Measurements from ENCODE around the gene SOHLH1.

Gene SOHLH1

GRCh38 chr9:135659252-135659651 lies 40.0 kb downstream of the SOHLH1 start:
- DNase-seq (ENCODE audit: low read depth), result no peak

DNA sequence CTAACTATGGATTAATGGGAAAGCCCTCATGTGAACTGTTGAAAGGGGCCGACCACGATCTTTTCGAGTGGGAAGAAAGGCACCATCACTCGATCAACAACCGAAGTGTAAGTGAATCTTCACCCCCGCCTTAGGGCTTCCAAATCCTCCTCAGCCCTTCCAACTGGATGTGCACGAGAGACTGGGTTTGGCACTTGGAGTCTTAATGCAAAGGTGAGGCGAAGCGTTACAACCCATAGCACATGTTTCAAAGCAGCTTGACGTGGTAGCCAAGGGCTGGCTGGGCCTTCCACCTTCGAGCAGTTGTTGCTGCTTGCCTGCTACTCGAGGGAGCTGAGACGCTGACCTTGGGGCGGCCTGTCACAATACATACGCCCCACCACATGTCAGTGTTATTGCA lies 41.9 kb downstream of the SOHLH1 start:
- DNase-seq (ENCODE audit: low read depth), result no peak

DNA sequence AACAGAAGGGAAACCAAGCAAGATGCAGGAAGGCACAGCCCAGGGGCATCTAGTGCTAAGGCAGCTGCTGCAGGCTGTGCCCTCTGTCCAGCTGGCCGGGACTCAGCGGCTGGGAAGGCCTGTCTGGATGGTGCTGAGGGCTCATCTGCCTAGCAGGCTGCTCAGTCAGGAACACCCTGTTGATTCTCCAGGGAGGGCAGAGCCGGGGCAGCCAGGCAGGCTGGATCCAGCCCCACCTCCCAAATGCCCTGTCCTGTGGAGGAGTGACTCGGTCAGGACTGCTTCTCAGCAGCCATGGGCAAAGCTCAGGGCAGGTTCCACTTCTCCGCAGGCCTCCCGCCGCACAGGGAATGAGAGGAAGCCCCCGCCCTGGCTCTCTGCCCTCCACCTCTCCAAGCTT lies 44.0 kb downstream of the SOHLH1 start:
- no peak for DNase-seq (ENCODE audit: low read depth)

GRCh38 chr9:135650408-135650807 lies 48.9 kb downstream of the SOHLH1 start:
- no peak for DNase-seq (ENCODE audit: low read depth)

DNA sequence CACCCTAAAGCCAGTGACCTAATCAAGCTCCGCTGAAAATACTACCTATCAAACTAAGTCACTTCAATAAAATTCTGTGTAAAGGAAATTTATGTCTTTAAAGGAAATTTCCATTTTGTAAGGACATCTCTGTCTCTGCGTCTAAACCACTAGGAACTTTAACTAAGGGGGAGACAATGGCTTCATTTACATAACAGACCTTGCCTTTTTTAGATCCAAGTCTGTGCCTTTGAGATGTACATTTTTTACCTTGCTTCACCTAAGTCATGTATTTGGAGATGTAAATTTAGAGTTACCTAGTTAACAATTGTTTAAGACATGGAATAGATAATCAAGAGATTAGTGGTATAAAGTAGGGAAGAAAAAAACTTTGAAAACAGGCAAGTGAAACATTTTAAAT lies 49.8 kb downstream of the SOHLH1 start:
- DNase-seq (ENCODE audit: low read depth), result no peak

DNA sequence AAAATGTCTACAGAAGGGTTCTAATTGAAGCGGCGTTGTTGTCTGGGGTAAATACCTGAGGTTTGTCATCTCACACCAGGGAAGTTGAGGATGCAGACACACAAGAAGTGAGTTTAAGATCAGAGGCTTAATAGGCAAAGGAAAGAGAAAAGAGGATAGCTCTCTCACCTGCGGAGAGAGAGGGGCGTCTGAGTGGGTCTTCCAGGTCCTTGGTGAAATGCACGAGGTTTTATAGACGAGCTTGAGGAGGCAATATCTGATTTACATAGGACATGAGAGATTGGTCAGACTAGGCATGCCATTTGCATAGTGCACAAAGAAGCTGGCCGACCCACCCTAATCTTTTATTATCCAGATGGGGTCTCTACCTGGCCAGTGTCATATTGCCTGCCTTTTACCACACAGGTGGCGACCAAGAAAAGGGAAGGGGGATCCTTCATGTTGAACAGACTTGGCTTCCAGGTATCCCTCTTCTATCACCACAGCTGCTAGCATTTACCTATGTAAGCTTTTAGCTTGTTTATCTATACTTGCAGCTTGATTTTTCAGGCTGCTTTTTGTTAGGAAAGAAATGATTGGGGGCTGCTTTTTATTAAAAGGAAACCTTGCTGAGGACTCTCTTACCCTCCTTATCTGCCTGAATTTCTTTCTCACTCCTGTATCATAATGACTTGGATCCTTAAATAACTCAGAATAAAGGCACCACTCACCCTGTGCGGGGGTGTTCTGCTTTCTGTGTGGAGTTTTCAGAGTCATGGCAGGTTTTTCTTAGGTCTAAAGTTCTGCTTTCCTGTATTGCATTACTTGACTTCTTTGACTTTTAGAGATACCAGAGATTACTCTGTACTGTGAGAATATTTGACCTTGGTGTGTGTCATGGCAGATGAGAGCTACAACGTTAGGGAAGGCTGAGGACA lies 50.5 kb downstream of the SOHLH1 start:
- DNase-seq (ENCODE audit: low read depth), result no peak

- no peak for DNase-seq (ENCODE audit: low read depth)
These were observed 51.4 kb downstream of the SOHLH1 start for GRCh38 chr9:135647884-135648283.

GRCh38 chr9:135644631-135645218 lies 54.6 kb downstream of the SOHLH1 start:
- no peak for DNase-seq (ENCODE audit: low read depth)

Measured in activated T-cell treated with anti-CD3 and anti-CD28 coated beads for 1 hour (primary cell).